GM18511 (cell line): ENCODE data around the gene CACNA1C.
"Not testable (repeated sequence)": the region's sequence is repeated elsewhere in the genome, so short reads cannot be mapped to it uniquely, and the experiment has no call there.

Experiments used
- ATAC-seq: cut with Tn5 transposase; IDR thresholded peaks from one replicate; pipeline ENCODE4 v1.9.1; 2021; ENCODE audit warnings: mild to moderate bottlenecking, moderate library complexity; ENCODE audit not compliant: unreplicated experiment

The CACNA1C gene

DNA sequence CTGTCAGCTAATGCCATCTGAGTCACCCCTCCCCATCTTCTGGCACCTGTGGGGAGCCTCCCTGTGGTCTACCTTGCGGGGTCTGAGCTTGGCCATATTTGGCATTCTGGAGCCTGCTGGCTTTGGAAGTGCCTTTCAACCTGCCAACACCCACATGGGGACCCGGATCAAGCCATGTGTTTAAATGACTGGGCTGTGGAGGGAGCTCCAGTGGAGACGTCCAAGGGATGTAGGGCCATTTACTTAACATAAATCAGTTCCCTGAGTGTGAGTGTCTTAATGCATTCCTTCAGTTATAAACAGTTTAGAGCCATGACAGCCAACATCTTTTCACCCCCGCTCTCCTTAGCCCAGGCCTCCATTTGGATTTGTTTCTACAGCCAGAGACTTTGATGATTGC lies 22.0 kb downstream of the CACNA1C start:
- ATAC-seq, result no peak

DNA sequence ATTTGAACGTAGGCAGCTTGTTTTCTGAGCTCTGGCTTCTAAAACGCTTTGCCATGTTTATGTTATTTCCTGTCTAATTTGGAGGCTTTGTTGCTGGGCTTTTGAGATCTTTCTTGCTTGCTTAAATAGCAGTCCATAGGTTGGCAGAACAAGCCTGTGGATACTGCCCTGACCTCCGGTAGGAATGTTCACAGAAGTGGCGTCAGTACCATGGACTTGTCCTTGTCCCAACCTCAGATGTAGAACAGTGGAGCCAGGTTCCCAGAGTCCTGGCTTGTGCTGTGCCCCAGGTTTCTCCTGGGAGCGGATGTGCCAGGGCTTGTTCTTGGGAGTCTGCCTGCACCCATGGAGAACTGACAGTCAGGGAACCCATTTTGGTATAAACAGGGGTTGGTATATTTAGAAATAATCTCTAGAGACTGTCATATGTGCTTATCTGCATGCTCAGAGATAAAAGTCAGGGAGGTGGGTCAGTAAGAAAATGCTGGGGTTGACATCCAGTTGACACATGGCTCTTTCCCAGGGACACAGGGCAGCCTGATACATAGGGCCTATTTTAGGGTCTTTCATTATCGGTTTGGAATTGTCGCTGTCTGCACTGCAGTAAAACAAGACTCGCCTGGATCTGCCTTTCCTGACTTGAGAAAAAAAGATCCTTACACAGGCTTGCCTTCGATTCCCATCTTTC lies 22.9 kb downstream of the CACNA1C start:
- no peak for ATAC-seq

DNA sequence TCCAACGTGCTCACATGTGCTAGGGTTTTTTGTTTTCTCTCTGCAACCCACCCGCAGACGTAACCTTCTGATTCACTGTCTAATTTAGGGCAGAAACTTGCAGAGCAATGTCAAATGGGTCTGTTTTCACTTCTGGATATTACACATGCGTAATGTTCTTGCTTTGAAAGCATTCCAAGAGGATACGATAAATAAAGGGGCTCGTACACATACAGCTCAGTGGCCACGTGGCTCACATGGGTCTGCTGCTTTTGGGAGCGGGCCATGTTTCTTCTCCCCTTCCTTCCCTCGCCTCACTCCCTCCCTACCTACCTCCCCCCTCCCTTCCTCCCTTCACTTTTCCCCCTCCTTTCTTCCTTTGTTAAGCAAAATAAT lies 23.4 kb downstream of the CACNA1C start:
- ATAC-seq, result no peak

DNA sequence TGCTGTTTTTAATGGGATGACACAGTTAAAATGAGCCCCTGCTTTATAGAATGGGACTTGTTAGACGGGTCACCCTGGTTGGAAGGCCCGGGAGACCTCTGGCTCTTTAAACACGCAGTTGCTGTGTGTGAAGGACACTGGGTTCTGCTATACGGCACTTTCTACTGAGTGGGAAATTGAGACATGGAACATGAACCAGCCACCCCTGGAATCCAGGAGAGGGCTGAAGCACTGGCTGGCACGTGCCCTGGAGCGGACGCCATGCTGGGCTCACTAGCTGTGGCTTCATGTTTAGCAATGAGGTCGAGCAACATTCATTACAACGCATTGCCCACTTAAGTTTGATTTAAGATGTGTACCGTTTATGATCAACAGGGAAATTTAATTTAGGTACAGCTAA lies 23.9 kb downstream of the CACNA1C start:
- ATAC-seq, result no peak

DNA sequence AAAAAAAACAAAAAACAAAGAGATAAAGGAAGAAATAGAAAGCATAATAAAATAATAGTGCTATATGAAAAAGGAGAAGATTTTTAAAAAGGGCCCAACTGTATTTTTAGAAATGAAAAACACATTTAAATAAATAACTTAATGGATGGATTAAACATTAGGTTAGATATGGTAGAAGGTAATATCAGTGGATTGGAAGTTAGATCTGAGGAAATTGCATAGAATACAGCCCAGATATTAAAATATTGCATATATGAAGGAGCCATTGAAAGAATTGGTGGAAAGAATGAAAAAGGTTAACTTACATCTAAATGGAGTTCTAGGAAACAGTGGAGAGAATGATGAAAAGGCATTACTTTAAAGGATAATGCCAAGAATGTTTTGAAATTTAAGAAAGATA lies 27.8 kb downstream of the CACNA1C start:
- no peak for ATAC-seq

DNA sequence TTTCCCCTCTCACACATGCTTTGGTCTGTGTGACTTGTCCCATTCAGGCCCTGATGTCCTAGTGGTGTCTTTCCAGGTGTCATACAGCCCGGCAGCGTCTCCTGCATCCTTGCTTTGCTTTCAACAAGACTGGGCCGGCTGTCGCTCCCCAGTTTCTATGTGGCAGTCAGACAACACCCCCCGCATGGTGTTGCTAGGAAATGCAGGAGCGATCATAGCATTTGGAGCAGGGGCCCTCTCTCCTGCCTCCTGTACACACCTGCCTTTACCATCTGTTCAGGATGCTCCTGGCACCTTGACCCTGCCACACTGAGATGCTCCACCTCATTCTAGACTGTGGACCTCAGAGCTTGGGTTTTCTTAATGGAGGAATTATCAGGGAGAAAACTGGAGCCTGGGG lies 29.5 kb downstream of the CACNA1C start:
- no peak for ATAC-seq

DNA sequence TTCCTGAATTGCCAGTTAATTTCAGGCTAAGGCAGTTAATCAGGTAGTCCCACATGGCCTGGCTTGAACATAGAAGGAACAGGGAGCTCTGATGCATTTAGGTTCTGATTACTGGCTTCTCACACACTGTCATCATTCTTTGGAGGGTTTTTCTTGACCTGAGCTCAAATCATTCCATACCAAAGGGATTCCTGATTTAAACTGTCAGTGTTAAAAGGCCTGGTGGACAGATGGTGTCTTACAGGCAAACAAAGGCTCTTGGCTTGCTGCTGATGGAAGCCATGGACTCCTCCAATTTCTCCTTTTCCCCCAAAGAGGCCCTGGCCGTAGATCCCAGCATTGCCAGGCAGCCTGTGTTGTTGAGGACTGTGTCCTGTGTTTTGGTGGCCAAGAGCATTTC lies 30.2 kb downstream of the CACNA1C start:
- ATAC-seq, result no peak

DNA sequence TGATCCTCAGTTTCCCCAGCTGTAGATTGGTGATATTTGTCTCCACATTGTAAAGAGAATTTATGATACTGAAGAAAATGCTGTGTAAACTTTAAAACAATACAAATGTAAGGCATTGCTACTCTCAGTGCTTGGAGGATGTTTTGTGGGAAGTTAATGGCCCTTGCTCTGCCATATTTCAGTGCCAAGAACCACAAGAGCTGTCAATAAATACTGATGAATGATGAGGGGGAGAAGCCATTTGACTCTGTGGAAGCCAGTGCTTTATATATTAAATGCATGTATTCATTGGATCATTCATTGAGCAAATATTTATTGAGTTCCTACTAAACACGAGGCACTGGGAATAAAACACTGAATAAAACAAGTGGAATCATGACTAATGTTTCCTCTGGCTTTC lies 30.8 kb downstream of the CACNA1C start:
- no peak for ATAC-seq

DNA sequence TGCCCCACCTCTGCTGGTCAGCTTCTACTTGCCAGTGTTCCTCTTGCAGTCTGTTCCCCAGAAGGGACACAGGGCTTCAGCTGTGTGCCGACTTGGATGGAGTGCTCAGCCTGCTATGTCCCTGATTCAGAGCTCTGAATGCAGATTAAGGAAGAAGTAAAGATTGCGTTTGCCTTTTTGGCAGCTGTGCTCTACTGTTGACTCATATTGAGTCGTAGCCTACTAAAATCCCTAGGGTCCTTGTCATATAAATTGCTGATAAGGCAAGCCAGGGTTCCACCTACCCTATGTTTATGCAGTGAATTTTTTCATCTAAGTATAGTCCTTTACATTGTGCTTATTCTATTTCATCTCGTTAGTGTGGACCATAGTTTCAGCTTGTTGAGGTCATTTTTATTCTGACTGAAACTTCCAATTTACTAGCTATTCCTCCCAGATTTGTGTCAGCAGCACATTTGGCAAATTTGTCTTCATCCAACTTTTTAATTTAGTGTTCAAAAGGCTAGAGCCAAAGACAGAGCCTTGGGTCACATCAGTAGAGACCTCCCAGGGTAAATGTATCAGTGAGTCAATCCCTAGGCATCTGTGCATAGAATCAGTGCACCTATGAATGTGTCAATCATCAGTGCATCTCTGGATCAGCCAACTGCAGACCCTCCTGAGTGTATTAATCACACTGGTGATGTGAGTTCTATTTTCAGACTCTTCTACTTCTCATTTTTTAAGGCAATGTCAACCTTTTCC lies 31.9 kb downstream of the CACNA1C start:
- ATAC-seq, result no peak

DNA sequence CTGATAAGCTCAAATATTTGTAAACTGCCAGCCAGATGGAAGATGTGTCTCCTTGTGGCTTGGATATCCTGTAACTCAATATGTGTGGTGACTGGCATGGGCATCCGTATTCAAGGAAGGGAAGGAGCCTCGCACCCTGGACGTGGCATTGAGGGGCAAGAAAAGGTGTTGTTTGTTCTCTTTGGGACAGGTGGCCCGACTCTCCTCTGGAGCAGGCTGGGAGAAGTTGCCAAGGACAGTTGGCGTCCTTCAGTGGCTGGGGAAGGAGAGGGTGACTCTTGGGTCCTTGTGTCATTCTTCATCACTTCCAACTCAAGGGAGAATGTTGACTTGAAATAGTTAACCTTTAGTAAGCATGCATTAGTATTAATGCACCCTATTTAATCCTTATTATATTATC lies 39.6 kb downstream of the CACNA1C start:
- no peak for ATAC-seq

DNA sequence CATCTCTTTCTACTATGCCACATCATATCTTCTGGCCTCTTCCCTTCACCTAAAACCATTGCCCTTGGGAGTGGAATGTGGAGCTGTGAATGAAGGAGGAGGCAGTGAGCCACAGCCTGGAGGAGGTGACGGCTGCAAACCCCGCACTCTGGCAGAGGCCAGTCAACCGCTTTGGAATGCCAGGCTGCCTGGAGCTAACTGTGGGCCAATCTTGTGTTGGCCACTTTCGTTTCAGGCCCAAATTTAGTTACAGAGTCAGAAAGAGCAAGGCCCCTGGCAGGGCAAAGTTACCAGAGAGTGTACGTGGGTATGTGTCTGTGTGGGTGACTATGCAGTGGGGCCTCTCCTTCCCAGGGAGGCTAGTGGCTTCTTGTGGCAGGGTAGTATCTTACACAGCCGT lies 40.1 kb downstream of the CACNA1C start:
- ATAC-seq, result no peak

DNA sequence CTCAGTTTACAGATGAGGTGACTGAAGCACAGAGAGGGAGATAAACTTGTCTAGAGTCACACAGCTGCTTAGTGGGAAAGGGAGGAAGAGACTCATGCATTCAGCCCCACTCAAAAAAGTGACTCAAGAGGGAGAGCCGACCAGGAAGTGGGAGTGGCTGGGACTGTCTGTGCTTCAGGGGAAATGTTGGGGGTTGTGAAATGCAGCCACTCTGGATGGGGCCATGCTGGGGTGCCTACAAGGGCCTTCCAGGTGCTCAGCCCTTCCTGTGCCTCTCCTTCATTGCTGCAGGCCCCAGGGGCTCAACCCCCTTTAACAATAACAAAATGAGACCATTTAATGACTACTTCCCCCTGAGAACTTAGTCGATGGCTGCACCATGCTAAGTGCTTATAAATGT lies 41.8 kb downstream of the CACNA1C start:
- ATAC-seq, result no peak

DNA sequence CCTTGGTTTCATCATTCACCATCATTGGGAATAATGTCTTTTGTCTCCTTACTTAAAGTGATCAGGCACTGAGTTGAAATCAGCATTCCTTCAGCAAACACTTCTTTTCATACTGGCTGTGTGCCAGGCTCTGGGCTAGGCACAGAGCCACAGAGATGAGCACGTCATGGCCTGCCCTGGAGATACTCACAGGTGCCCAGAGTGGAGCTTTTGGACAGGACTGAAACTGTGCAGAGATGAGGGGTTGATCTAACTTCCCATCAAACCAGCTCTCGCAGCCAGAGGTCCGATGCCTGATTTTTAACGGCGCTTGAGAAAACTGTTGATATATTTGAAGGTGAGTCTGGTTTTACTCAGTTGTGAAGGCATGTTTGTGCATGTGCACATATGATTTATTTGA lies 43.1 kb downstream of the CACNA1C start:
- ATAC-seq, result no peak

DNA sequence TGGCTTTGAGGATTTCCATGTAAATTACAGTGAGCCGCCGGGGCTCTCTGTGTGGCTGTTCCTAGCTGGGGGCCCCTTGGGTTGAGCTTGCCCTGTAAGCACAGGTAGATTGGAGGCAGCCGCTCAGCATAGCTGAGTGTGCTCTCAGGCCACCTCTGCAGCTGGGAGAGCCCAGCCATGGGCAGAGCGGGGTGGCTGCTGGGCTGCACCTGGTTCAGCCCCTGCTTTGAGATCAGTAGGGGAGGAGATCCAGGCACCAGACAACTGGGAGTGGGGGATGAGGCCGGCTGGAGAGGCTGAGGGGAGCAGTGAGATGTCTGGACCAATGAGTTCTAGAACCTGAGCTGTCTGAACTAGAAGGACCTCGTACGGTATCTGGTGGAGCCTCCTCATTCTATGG lies 44.8 kb downstream of the CACNA1C start:
- no peak for ATAC-seq

DNA sequence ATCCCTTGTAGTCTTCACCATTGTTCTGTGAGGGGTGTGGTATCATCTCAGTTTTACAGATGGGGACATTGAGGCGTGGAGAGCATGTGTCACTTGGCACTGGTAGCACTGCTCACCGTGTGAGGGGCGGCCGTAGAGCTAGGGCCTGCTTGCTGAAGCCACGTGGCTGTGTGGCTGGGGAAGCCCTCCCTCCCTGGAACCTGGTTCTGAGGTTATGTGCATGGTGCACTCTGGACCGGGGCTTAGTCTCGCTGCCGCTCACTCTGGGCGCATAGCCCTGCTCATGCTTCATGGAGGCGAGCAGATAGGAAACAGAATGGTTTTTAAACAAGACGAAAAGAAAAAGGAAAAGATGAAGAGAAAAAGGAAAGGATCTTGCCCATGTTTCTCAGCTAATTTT lies 46.1 kb downstream of the CACNA1C start:
- ATAC-seq, result no peak

DNA sequence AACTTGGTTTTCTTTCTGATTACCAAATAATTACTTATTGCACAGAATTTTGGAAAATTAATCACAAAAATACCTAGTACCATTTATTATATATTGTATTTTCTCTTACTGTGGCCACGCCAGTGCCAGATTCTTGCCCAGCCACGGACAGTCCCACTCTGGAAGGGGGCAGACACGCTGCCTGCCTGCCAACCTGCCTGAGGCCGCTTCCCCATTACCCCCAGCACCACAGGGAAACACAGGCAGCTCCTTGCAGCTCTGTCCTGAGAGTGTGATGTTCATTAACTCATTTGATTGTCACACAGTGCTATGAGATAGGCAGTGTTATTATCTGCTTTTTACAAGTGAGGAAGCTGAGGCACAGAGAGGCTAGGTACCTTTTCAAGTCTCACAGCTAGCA lies 46.8 kb downstream of the CACNA1C start:
- no peak for ATAC-seq

DNA sequence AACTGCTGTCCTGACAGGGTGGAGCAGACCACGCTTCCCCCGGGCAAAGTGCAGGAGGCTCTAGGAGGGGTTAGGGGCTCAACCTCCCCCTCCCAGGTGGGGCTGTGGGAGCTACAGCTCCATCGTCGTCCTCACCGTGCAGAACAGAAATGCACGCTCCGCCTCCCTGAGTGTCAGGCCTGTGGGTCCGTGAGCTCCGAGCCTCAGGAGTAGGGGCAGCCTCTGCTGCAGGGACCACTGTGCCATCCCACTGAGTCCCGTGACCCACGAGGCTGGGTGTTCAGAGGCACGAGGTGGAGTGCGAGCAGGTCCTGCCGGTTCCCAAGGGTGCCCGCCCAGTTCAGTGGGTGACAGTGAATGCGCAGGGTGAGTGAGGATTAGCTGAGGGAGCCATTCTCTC lies 48.6 kb downstream of the CACNA1C start:
- no peak for ATAC-seq

DNA sequence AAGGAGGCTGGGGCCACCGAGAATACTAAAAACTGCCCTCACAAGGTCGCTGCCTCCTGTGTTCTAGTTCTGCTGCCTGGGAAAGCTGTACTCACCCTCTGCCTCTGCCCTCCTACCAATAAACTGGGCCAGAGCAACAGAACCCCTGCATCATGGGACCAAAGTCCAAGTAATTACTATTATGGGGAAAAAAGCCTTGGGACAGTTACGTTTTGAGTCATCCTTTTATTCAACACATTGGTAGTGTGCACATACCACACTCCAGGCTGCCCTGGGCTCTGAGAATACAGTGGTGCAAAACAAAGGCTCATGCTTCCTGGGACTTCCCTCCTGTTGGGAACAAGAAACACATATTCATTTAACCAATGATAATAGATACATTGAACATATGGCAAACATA lies 49.0 kb downstream of the CACNA1C start:
- ATAC-seq, result no peak

DNA sequence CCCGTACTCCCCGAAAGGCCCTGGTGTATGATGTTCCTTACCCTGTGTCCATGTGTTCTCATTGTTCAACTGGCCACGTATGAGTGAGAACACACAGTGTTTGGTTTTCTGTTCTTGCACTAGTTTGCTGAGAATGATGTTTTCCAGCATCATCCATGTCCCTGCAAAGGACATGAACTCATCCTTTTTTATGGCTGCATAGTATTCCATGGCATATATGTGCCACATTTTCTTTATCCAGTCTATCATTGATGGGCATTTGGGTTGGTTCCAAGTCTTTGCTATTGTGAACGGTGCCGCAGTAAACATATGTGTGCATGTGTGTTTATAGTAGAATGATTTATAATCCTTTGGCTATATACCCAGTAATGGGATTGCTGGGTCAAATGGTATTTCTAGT lies 49.9 kb downstream of the CACNA1C start:
- not testable (repeated sequence) for ATAC-seq

DNA sequence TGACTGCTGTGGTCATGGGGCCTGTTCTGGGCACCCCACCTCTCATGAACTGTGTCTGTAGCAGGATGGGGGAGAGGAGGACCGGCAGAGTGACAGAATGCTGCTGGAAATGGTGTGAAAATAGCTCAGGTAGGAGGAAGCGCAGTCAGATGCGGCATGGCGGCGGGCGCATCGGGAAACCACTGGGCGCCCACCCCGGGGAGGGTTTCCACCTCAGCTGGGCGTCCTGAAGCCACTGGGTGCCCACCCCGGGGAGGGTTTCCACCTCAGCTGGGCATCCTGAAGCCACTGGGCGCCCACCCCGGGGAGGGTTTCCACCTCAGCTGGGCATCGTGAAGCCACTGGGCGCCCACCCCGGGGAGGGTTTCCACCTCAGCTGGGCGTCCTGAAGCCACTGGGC lies 52.6 kb downstream of the CACNA1C start:
- not testable (repeated sequence) for ATAC-seq

DNA sequence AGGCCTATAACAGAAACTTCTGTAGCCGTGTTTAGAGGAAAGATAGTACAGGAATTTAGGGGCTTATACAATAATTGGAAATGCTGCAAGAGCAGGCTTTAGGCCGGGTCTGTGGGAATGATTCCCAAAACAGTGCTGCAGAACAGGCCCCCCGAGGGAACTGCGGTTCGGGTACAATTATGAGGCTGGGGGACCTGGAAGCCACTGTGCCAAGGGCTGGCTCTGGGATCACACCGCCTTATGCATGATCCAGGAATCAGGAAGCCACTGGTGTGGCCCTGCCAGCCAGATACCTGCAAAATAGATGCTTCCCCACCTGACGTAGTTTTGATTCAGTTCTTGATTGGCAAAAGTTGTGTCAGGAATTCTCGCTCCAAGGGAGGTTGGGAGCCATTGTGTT lies 55.4 kb downstream of the CACNA1C start:
- no peak for ATAC-seq

DNA sequence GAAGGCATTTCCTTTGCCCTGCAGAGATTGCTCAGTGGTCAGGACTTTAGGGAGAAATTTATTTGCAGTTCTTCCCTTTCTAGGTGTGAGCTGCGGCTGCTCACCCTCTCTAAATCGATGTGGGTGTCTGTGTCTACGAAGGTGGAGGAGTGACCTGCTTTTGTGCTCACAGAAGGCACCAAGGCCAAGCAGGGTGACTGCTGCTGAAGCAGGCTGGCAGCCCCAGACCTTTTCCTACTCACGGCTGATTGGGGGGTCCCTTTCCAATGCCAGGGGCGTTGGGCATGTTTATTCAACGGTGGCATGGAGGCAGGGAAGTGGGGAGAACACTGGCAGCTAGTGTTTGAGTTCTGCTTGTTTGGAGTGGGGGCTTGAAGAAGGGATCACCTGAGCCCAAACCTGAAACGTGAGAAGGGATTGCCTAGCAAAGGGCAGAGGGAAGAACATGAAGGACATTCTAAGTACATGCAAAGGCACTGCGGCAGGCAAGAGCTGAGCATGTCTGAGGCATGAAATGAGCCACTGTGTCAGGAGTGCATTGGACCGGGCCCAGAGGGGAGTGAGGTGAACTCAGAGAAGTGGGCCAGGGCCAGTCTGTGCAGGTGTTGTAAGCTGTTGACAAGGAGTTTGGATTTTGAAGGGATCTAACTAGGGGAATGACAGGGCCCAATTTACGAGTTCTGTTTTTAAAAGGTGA lies 56.3 kb downstream of the CACNA1C start:
- no peak for ATAC-seq
